AG04450 (cell line): ENCODE measurements around the gene NCAM1. TPM values are rescaled to one million over a fixed set of nuclear protein-coding genes. Genes with fewer than 3 reads are reported as not detected.

Experiments used
- CTCF ChIA-PET: fragments of 300-600, 350-600 bp; formaldehyde crosslinking; extraction: SDS; loops from one replicate; lab custom pipeline; 2022; ENCODE audit warnings: antibody characterized with exemption, inconsistent platforms; lab: Charles Lee
- POLR2A ChIA-PET: fragments of 350-600 bp; formaldehyde crosslinking; extraction: SDS; loops from one replicate; lab custom pipeline; 2021; ENCODE audit warnings: antibody characterized with exemption, inconsistent platforms; lab: Yijun Ruan, JAX
- DNase-seq: peaks from one replicate; pipeline ENCODE4 v3.0.0-alpha.2; 2011; ENCODE audit warnings: low read depth, low spot score
- H3K27ac ChIP-seq: one replicate; pipeline ENCODE4 v1.5.1; 2012; ENCODE audit warnings: low read depth, low read length, control low read depth
- H3K27me3 ChIP-seq: one replicate; pipeline ENCODE4 v1.6.0; 2012; ENCODE audit warnings: low read length; ENCODE audit not compliant: control insufficient read depth, insufficient read depth
- H3K4me3 ChIP-seq: 2 replicates; pipeline ENCODE4 v1.5.1; 2011; ENCODE audit warnings: mild to moderate bottlenecking, low read depth, low read length, control low read depth
- H3K9me3 ChIP-seq: 2 replicates; pipeline ENCODE4 v1.5.1; 2012; ENCODE audit warnings: low read length; ENCODE audit not compliant: control insufficient read depth, insufficient read depth
- CTCF ChIP-seq: IDR thresholded peaks from 2 replicates; pipeline ENCODE4 v1.5.1; 2011; ENCODE audit warnings: low read depth, low read length, control low read depth, inconsistent platforms
- polyA plus RNA-seq: library from polyadenylated mRNA; depleted of rRNA; stranded (reverse); fragments of >200 nt; gene quantifications from 2 replicates; pipeline ENCODE4 v1.2.3, GENCODE V29; 2011
- small RNA-seq: library from RNA; depleted of rRNA; stranded (forward); fragments of <200 nt; gene quantifications from one replicate; pipeline ENCODE3, GENCODE V24; 2012; ENCODE audit warnings: low read depth; ENCODE audit not compliant: insufficient read length

NCAM1 gene
- polyA plus RNA-seq, 1 experiment, result not detected

- H3K4me3 ChIP-seq, result no peak overlapping the region
- no peak for TF ChIP-seq CTCF
- CTCF ChIA-PET, result interaction anchor here (1.1 to 1.8 kb wide), 2 partner anchors 414 to 415 kb away, joined by 3 to 6 read pairs; no protein-coding TSS in a partner anchor
- 0 out of 2 replicates have a peak, but pooled peaks cover 2% of the 10 kb centered on the region for H3K9me3 ChIP-seq
- no peak for DNase-seq
- H3K27me3 ChIP-seq, result no peaks in the 10 kb centered on the region
- no peak overlapping the region for H3K27ac ChIP-seq
- POLR2A ChIA-PET, result no interaction called here
These were observed 355.0 kb downstream of the NCAM1 start for GRCh38 chr11:113316256-113316655.

- DNase-seq, result no peak
- Histone ChIP-seq H3K4me3 (no peak overlapping the region), H3K27ac (no peak overlapping the region), H3K27me3 (no peaks in the 10 kb centered on the region), H3K9me3 (0 out of 2 replicates have a peak, but pooled peaks cover 2% of the 10 kb centered on the region)
- POLR2A ChIA-PET, result no interaction called here
- TF ChIP-seq CTCF, result no peak
- CTCF ChIA-PET, result interaction anchor here (0.9 to 1.8 kb wide), 4 partner anchors 11 to 414 kb away, joined by 3 to 6 read pairs (median 4); no protein-coding TSS in a partner anchor
These were observed 356.1 kb downstream of the NCAM1 start for GRCh38 chr11:113317339-113317738.

- DNase-seq, result no peak
- Histone ChIP-seq H3K27me3 (no peaks in the 10 kb centered on the region), H3K9me3 (0 out of 2 replicates have a peak, but pooled peaks cover 2% of the 10 kb centered on the region), H3K27ac (no peak overlapping the region), H3K4me3 (no peak overlapping the region)
- POLR2A ChIA-PET, result no interaction called here
- CTCF ChIA-PET, result interaction anchor here (0.6 kb wide), 1 partner anchor 1039 kb away, joined by 8 read pairs; no protein-coding TSS in a partner anchor
- no peak for TF ChIP-seq CTCF
These were observed 357.9 kb downstream of the NCAM1 start for GRCh38 chr11:113319085-113319484.

- ChIA-PET POLR2A (no interaction called here), CTCF (no interaction called here)
- Histone ChIP-seq H3K9me3 (0 out of 2 replicates have a peak, but pooled peaks cover 2% of the 10 kb centered on the region), H3K27ac (no peak overlapping the region), H3K4me3 (no peak overlapping the region), H3K27me3 (no peaks in the 10 kb centered on the region)
- DNase-seq, result no peak
- TF ChIP-seq CTCF, result no peak
These were observed 360.9 kb downstream of the NCAM1 start for GRCh38 chr11:113322158-113322557.

GRCh38 chr11:113324250-113324649 is 363.0 kb downstream of the NCAM1 start:
- 0 out of 2 replicates have a peak, but pooled peaks cover 2% of the 10 kb centered on the region for H3K9me3 ChIP-seq
- CTCF ChIA-PET, result interaction anchor here (1.2 to 1.5 kb wide), 2 partner anchors 34 to 208 kb away, joined by 3 to 4 read pairs; no protein-coding TSS in a partner anchor
- DNase-seq, result no peak
- no peak overlapping the region for H3K27ac ChIP-seq
- no peak overlapping the region for H3K4me3 ChIP-seq
- POLR2A ChIA-PET, result no interaction called here
- no peak for TF ChIP-seq CTCF
- no peaks in the 10 kb centered on the region for H3K27me3 ChIP-seq

Small RNAs within 50 kb of the gene (small RNA-seq; reads per million reads assigned to genes)
- not detected for gene RNU7-187P
